ENCODE data around the gene ZNF835.

- TF ChIP-seq POLR2A (IDR thresholded peaks at IDR 0.05) (no peak), CTCF (IDR thresholded peaks at IDR 0.05) (no peak)
These were observed 41.2 kb upstream of the ZNF835 start for GRCh38 chr19:56712611-56713276.
